Activated naive CD8-positive, alpha-beta T cell treated with anti-CD3 and anti-CD28 coated beads, Interleukin-2, amount 10 ng/mL, durations not matched to agents 7 days and 5 days (primary cell): Measurements from ENCODE around the gene OPHN1. TPM values are rescaled to one million over a fixed set of nuclear protein-coding genes. Genes with fewer than 3 reads are reported as not detected.

Source experiments
- ATAC-seq: fragments of 150-1000 bp; cut with Tn5 transposase; one replicate; pipeline ENCODE4 v1.10.0; 2021; ENCODE audit warnings: low read depth, moderate library complexity
- POLR2A ChIA-PET: fragments of 350-600 bp; sonication (Branson Sonifier 250); formaldehyde crosslinking; loops from one replicate; lab custom pipeline; 2021; ENCODE audit warnings: antibody characterized with exemption; lab: Charles Lee
- DNase-seq: peaks from one replicate; pipeline ENCODE4 v3.0.0; 2021
- H3K27ac Mint-ChIP-seq: one replicate; pipeline ENCODE4 v1.8.0; 2022; ENCODE audit warnings: mild to moderate bottlenecking, mixed read lengths
- H3K27me3 Mint-ChIP-seq: one replicate; pipeline ENCODE4 v1.8.0; 2022; ENCODE audit warnings: mild to moderate bottlenecking, moderate library complexity, mixed read lengths
- H3K36me3 Mint-ChIP-seq: one replicate; pipeline ENCODE4 v1.8.0; 2021; ENCODE audit warnings: mild to moderate bottlenecking, mixed read lengths
- H3K4me1 Mint-ChIP-seq: one replicate; pipeline ENCODE4 v1.8.0; 2021; ENCODE audit warnings: mixed read lengths
- H3K4me3 Mint-ChIP-seq: one replicate; pipeline ENCODE4 v1.8.0; 2022; ENCODE audit warnings: mild to moderate bottlenecking, moderate library complexity, mixed read lengths
- H3K9me3 Mint-ChIP-seq: one replicate; pipeline ENCODE4 v1.8.0; 2021; ENCODE audit warnings: mixed read lengths
- total RNA-seq, 2 experiments: library from RNA; stranded (reverse); gene quantifications; one replicate each; pipeline ENCODE4 v1.2.3, GENCODE V29; 2021

The OPHN1 gene
- total RNA-seq, 2 experiments from 2014 or later, result 0.09 to 0.44 TPM

DNA sequence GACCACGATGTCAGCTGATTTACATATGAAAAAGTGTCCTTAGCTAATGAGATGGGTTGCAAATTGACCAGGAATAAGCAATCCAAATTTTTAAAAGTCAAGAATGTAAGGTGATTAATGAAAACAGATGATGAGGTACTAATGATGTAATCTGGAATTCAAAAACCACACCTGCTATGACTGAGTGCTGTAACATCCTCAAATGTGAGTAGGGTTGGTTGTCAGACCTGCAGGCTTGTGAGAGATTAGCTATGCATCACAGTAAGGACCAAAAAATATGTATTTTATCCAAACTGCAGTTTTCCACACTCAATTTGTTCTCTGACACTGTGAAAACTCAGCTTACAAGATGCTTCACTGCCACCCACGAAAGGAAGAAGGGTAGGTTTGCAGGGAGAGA, 242.5 kb downstream of the OPHN1 start:
- Mint-ChIP-seq H3K27ac (no peak overlapping the region), H3K9me3 (no peaks in the 10 kb centered on the region), H3K36me3 (no peaks in the 10 kb centered on the region), H3K4me3 (no peak overlapping the region), H3K27me3 (peaks cover 8% of the 10 kb centered on the region), H3K4me1 (peaks cover 3% of the 10 kb centered on the region)
- no peak for ATAC-seq
- POLR2A ChIA-PET, result no interaction called here
- no peak for DNase-seq

DNA sequence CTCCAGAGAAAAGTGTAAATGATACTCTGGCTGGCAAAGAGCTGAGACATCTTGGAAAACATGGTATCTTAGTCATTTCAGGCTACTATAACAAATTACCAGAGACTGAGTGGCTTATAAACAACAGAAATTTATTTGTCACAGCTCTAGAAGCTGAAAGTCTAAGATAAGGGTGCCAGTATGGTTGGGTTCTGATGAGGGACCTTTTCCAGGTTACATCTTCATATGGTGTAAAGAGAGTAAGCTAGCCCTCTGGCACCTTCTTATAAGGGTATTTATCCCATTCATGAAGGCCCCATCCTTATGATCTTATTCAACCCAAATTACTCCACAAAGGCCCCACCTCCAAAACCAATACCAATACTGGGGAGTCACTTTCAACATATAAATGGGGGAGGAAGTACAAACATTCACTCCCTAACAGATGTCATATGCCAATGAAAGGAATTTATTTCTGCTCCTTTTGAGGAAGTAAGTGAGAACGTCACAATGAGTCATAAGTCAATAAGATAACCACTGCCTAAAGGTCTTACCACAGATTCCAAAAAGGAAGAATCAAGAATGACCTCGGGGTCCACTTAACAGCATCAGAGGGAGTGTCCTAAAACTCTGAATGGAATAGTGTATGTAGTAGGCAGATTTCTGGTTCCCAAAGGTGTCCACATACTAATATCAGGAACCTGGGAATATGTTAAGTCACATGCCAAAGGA, 246.6 kb downstream of the OPHN1 start:
- H3K27me3 Mint-ChIP-seq, result peaks cover 4% of the 10 kb centered on the region
- peaks cover 6% of the 10 kb centered on the region for H3K4me1 Mint-ChIP-seq
- POLR2A ChIA-PET, result no interaction called here
- H3K9me3 Mint-ChIP-seq, result no peaks in the 10 kb centered on the region
- ATAC-seq (no peak), DNase-seq (no peak)
- H3K4me3 Mint-ChIP-seq, result no peak overlapping the region
- H3K36me3 Mint-ChIP-seq, result peaks cover 1% of the 10 kb centered on the region
- no peak overlapping the region for H3K27ac Mint-ChIP-seq

DNA sequence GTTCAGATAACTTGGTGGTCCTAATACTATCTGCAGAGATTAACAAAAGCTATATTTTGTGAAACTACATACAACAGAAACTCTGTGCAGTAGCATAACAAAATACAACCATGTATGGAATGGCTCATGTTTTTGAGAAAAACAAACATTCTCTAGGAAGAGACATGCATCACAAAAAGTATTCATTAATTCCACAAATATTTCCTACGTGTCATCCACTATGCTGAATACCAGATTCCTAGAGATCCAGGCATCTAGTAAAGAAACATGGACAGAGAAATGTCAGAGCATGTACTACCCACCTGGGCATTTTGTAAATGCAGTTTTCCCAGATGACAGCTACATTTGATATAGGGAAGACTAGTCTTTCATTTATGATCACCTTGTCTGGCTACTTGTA, 248.1 kb downstream of the OPHN1 start:
- Mint-ChIP-seq H3K9me3 (no peaks in the 10 kb centered on the region), H3K4me3 (no peak overlapping the region), H3K4me1 (peaks cover 10% of the 10 kb centered on the region), H3K27me3 (no peaks in the 10 kb centered on the region), H3K27ac (no peak overlapping the region), H3K36me3 (peaks cover 1% of the 10 kb centered on the region)
- DNase-seq (no peak), ATAC-seq (no peak)
- POLR2A ChIA-PET, result no interaction called here

DNA sequence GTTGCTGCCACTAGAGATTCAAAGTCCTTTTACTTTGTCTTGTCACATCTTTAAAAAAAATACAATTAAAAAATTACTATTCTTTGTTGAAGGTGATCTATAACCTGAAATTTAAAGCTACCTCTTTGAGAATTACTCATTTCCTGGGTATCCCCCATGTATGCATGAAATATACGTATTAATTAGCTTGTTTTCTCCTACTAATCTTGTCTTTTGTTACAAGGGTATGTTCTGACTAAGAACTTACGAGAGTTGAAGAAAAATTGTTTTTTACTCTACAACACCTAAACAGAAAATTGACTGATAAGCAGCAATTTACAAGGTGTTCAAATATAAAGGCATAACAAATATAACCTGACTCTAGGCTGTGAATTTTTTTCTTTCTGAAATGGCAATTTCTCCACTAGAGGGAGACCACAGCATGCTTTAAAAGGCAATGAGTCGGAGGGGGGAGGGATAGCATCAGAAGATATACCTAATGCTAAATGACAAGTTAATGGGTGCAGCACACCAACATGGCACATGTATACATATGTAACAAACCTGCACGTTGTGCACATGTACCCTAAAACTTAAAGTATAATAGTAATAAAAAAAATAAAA, 249.6 kb downstream of the OPHN1 start:
- ATAC-seq, result no peak

DNA sequence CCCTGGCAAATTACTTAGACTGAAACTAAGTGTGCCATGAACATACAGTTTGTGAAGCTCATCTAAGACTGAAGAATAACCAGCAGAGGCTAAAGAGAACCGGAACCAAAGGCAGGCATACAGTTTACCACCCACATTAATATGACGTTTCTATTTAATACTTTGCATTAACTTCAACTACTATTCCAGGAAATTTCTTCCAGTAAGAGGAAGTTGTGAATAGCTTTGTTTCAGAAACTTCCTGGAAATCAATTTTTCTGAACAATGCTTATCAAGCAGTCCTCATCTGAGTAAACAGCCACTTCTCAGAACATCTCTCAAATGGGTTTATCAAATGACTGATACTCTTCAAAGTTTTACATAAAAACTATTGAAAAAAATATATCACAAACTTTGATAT, 252.7 kb downstream of the OPHN1 start:
- Mint-ChIP-seq H3K4me1 (peaks cover 9% of the 10 kb centered on the region), H3K27me3 (no peaks in the 10 kb centered on the region), H3K36me3 (peaks cover 6% of the 10 kb centered on the region), H3K4me3 (no peak overlapping the region), H3K27ac (no peak overlapping the region), H3K9me3 (no peaks in the 10 kb centered on the region)
- POLR2A ChIA-PET, result no interaction called here
- DNase-seq (no peak), ATAC-seq (peak; percentile 22)

More for the DNA sequence above, 249.6 kb downstream of the OPHN1 start:
- H3K4me1 Mint-ChIP-seq, result peaks cover 10% of the 10 kb centered on the region
- H3K9me3 Mint-ChIP-seq, result no peaks in the 10 kb centered on the region
- no peak for DNase-seq
- no peak overlapping the region for H3K27ac Mint-ChIP-seq
- no peaks in the 10 kb centered on the region for H3K27me3 Mint-ChIP-seq
- H3K36me3 Mint-ChIP-seq, result peaks cover 1% of the 10 kb centered on the region
- H3K4me3 Mint-ChIP-seq, result no peak overlapping the region
- POLR2A ChIA-PET, result no interaction called here

DNA sequence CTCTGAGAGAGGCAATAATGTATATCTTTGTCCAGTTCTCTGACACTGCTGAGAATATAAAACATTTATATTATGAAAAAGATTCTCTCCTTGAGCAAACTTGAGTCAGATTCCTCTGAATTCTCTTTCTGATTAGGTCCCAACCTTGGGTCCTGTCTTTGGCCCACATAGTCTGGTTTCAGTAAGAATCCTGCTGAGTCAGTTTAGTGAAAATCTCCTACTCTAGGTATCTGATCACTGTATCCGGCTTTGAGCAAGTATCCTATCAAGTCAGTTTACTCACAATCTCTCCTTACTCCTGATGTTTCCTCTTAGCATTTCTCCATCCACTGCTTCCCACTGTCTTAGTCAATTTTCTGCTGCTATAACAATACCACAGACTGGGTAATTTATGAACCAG, 253.9 kb downstream of the OPHN1 start:
- no peaks in the 10 kb centered on the region for H3K9me3 Mint-ChIP-seq
- no peak for ATAC-seq
- H3K4me1 Mint-ChIP-seq, result peaks cover 9% of the 10 kb centered on the region
- H3K27me3 Mint-ChIP-seq, result no peaks in the 10 kb centered on the region
- POLR2A ChIA-PET, result no interaction called here
- DNase-seq, result no peak
- H3K27ac Mint-ChIP-seq, result no peak overlapping the region
- peaks cover 8% of the 10 kb centered on the region for H3K36me3 Mint-ChIP-seq
- H3K4me3 Mint-ChIP-seq, result no peak overlapping the region

DNA sequence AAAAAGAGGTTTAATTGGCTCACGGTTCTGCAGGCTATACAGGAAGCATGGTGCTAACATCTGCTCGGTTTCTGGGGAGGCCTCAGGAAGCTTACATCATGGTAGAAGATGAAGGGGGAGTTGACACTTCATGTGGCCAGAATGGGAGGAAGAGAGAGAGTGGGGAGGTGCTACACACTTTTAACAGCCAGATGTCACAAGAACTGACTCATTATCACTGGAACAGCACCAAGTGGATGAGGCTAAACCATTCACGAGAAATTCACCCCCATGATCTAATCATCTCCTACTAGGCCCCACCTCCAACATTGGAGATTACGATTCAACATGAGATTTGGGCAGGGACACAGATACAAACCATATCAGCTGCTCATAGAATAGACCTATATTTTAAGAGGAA, 255.8 kb downstream of the OPHN1 start:
- Mint-ChIP-seq H3K9me3 (no peaks in the 10 kb centered on the region), H3K27ac (no peak overlapping the region), H3K4me1 (peaks cover 9% of the 10 kb centered on the region), H3K27me3 (no peaks in the 10 kb centered on the region), H3K4me3 (no peak overlapping the region), H3K36me3 (peaks cover 8% of the 10 kb centered on the region)
- no peak for DNase-seq
- no peak for ATAC-seq
- POLR2A ChIA-PET, result no interaction called here

DNA sequence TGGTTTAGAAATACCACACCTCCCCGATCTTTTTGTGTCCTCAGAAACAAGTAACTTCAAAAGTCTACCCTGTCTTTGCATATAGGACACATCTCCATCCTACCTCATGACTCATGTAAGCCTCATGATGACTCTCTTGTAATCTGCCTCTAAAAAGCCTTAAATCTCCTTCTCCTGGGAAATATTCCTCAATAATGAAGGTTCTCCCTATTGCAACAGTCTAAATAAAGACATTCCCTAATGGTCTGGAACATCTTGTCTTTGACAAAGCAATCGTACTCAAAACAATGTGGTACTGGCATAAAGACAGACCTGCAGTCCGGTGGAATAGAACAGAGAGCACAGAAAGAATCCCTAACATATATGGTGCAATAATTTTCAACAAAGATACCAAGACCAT, 257.7 kb downstream of the OPHN1 start:
- Mint-ChIP-seq H3K4me3 (no peak overlapping the region), H3K27me3 (no peaks in the 10 kb centered on the region), H3K36me3 (peaks cover 6% of the 10 kb centered on the region), H3K4me1 (peaks cover 4% of the 10 kb centered on the region), H3K27ac (no peak overlapping the region), H3K9me3 (no peaks in the 10 kb centered on the region)
- DNase-seq (no peak), ATAC-seq (no peak)
- POLR2A ChIA-PET, result no interaction called here

DNA sequence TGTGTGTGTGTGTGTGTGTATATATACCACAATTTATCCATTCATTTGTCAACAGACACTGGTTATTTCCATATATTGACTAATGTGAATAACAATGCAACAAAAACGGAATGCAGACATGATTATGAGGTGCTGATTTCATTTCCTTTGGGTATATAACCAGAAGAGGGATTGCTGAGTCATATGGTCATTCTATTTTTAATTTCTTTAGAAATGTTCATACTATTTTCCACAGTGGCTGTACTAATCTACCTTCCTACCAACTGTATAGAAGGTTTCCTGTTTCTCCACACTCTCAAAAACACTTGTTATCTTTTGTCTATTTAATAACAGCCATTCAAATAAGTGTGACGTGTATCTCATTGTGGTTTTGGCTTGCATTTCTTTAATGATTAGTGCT, 269.9 kb downstream of the OPHN1 start:
- POLR2A ChIA-PET, result no interaction called here
- ATAC-seq, result no peak
- no peaks in the 10 kb centered on the region for H3K9me3 Mint-ChIP-seq
- no peak overlapping the region for H3K27ac Mint-ChIP-seq
- H3K4me3 Mint-ChIP-seq, result no peak overlapping the region
- no peaks in the 10 kb centered on the region for H3K4me1 Mint-ChIP-seq
- H3K27me3 Mint-ChIP-seq, result no peaks in the 10 kb centered on the region
- DNase-seq, result no peak
- H3K36me3 Mint-ChIP-seq, result no peaks in the 10 kb centered on the region

DNA sequence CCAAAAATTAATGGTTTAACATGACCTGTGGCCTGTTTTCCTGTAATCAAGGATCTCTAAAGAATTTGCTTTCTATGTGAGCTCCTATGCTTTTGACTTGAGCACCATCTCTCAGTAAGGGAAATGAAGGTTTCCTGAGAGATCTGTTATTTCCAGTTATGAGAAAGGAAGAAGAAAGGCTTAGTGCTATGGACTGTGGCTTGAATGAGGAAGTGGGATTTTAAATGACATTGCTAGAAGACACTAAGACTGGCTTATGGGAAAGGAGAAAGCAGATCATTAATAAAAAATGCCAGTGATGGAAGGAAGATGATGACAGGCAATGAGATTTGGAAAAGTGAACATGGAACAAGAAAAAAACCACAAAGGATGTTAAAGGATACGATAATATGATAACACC, 285.4 kb downstream of the OPHN1 start:
- peaks cover 3% of the 10 kb centered on the region for H3K4me1 Mint-ChIP-seq
- H3K27ac Mint-ChIP-seq, result no peak overlapping the region
- DNase-seq, result no peak
- no peaks in the 10 kb centered on the region for H3K9me3 Mint-ChIP-seq
- POLR2A ChIA-PET, result no interaction called here
- H3K36me3 Mint-ChIP-seq, result no peaks in the 10 kb centered on the region
- no peak for ATAC-seq
- H3K4me3 Mint-ChIP-seq, result no peak overlapping the region
- no peaks in the 10 kb centered on the region for H3K27me3 Mint-ChIP-seq

DNA sequence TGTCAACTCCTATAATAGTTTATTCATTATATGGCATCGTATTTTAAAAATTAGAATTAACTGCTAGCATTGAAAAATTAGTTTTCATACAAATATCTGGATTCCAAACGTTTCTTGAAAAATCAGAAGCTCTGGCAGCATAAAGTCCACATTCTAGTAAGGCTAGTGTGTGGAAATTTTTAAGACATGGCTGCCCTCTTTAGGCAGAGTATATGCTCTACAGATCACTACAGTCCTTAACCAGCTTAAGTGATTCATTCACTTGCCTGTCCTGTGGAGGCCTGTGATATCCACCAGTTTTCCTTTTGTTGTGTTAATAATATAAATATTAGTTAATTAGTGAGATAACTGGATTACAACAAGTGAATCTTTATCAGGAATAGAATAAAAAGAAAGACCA, 287.2 kb downstream of the OPHN1 start:
- DNase-seq, result no peak
- ATAC-seq, result no peak
- Mint-ChIP-seq H3K9me3 (no peaks in the 10 kb centered on the region), H3K27me3 (no peaks in the 10 kb centered on the region), H3K36me3 (no peaks in the 10 kb centered on the region), H3K4me3 (no peak overlapping the region), H3K27ac (no peak overlapping the region), H3K4me1 (peaks cover 3% of the 10 kb centered on the region)
- POLR2A ChIA-PET, result no interaction called here

DNA sequence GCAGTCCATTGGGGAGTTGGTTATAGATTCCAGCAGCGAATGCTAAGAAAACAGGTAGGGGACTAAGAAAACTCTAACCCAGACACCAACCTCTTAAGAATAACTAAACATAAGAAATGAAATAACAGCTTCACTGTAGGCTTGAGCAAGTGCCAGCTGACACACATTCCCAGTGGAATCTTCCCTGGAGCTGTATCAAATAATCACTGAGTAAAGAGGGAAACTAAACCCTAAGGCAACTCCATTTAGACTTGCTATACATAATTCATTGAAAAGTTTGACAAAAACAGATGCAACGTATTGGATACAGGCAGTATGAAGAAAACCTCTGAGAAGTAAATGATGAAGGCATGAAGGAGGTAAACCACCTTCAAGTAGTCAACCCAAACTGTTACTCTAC, 293.5 kb downstream of the OPHN1 start:
- Mint-ChIP-seq H3K4me1 (no peaks in the 10 kb centered on the region), H3K27me3 (no peaks in the 10 kb centered on the region), H3K9me3 (no peaks in the 10 kb centered on the region), H3K27ac (no peak overlapping the region), H3K36me3 (no peaks in the 10 kb centered on the region), H3K4me3 (no peak overlapping the region)
- ATAC-seq, result no peak
- no peak for DNase-seq
- POLR2A ChIA-PET, result no interaction called here

DNA sequence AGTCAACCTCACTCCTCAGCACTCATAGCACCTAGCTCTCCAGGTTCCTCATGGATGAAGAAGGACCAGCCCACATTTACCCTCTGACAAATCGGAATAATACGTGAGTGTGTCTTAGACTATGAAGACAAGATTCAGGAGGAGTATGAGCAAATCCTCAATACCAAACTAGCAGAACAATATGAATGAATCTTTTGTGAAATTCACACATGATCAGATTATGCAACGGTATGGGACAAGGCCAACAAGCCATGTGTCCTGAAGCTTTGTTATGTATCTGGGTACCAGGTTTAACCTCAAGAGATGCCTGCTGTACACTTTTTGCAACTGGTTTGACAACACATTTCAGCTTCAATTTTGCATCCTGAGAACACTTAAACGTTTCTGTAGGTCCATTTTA, 300.1 kb downstream of the OPHN1 start:
- Mint-ChIP-seq H3K9me3 (peaks cover 1% of the 10 kb centered on the region), H3K27ac (no peak overlapping the region), H3K36me3 (no peaks in the 10 kb centered on the region), H3K4me3 (no peak overlapping the region), H3K27me3 (no peaks in the 10 kb centered on the region), H3K4me1 (no peaks in the 10 kb centered on the region)
- POLR2A ChIA-PET, result no interaction called here
- ATAC-seq, result no peak
- DNase-seq, result no peak

DNA sequence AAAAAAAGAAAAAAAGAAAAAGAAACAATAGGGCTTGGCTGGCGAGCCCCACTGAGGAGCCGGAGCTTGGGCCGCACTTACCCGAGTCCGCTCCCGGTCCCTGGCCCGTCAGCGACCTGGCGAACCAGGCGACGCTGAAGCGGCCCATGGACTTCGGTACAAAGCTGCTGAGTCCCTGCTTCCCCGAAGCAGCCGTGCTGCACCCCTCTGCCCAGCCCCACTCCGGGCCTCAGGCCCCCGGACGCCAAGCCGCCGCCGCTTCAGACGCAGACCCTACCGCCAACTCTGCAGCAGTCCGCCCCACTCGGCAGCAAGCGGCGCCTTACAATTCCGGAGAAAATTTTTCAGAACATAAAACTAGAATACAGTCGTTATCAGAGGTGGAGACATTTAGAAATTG, 300.5 kb downstream of the OPHN1 start:
- H3K4me3 Mint-ChIP-seq, result no peak overlapping the region
- ATAC-seq (no peak), DNase-seq (no peak)
- H3K36me3 Mint-ChIP-seq, result no peaks in the 10 kb centered on the region
- no peaks in the 10 kb centered on the region for H3K27me3 Mint-ChIP-seq
- H3K4me1 Mint-ChIP-seq, result no peaks in the 10 kb centered on the region
- POLR2A ChIA-PET, result no interaction called here
- H3K9me3 Mint-ChIP-seq, result peaks cover 1% of the 10 kb centered on the region
- no peak overlapping the region for H3K27ac Mint-ChIP-seq
